Chondrocyte (in vitro differentiated cells): ENCODE results near the gene NFIA. TPM values are rescaled to one million over a fixed set of nuclear protein-coding genes. Genes with fewer than 3 reads are reported as not detected.
"Not testable (repeated sequence)": the region's sequence is repeated elsewhere in the genome, so short reads cannot be mapped to it uniquely, and the experiment has no call there.

ENCODE experiments used
- DNase-seq: peaks from one replicate; pipeline ENCODE4 v3.0.0; 2021; ENCODE audit warnings: mixed read lengths, low spot score
- H3K27ac Mint-ChIP-seq: one replicate; pipeline ENCODE4 v1.8.0; 2021; ENCODE audit warnings: mild to moderate bottlenecking, moderate library complexity, mixed read lengths; ENCODE audit not compliant: unreplicated experiment
- H3K27me3 Mint-ChIP-seq: 2 replicates; pipeline ENCODE4 v1.8.0; 2021; ENCODE audit warnings: low read depth, mixed read lengths
- H3K36me3 Mint-ChIP-seq: 2 replicates; pipeline ENCODE4 v1.8.0; 2021; ENCODE audit warnings: low read depth, mixed read lengths
- H3K4me1 Mint-ChIP-seq: 2 replicates; pipeline ENCODE4 v1.8.0; 2021; ENCODE audit warnings: low read depth, mild to moderate bottlenecking, mixed read lengths
- H3K4me3 Mint-ChIP-seq: one replicate; pipeline ENCODE4 v1.8.0; 2021; ENCODE audit warnings: mild to moderate bottlenecking, moderate library complexity, mixed read lengths; ENCODE audit not compliant: unreplicated experiment
- H3K9me3 Mint-ChIP-seq: 2 replicates; pipeline ENCODE4 v1.8.0; 2021; ENCODE audit warnings: low read depth, mixed read lengths
- CTCF ChIP-seq: fragments of 200-600 bp; sonication (generic); IDR thresholded peaks from 2 replicates; pipeline ENCODE4 v1.5.0; 2021; ENCODE audit warnings: antibody characterized with exemption, mild to moderate bottlenecking, moderate library complexity
- total RNA-seq: library from RNA; stranded (reverse); gene quantifications from 3 replicates; pipeline ENCODE4 v1.2.1, GENCODE V29; 2021

Gene NFIA
- total RNA-seq, 1 donor from 2014 or later: 43.0 TPM

- H3K4me1 Mint-ChIP-seq: peaks cover 1% of the 10 kb centered on the region
- H3K4me3 Mint-ChIP-seq: no peak overlapping the region
- peaks cover 2% of the 10 kb centered on the region for H3K36me3 Mint-ChIP-seq
- no peak for TF ChIP-seq CTCF
- no peaks in the 10 kb centered on the region for H3K9me3 Mint-ChIP-seq
- H3K27me3 Mint-ChIP-seq: no peaks in the 10 kb centered on the region
- H3K27ac Mint-ChIP-seq: no peak overlapping the region
- no peak for DNase-seq
Measured at GRCh38 chr1:61462628-61463027, 380.3 kb downstream of the NFIA start.

GRCh38 chr1:61463220-61463619 lies 380.9 kb downstream of the NFIA start:
- Mint-ChIP-seq H3K27ac (no peak overlapping the region), H3K9me3 (no peaks in the 10 kb centered on the region), H3K36me3 (peaks cover 2% of the 10 kb centered on the region), H3K27me3 (no peaks in the 10 kb centered on the region), H3K4me1 (no peaks in the 10 kb centered on the region), H3K4me3 (no peak overlapping the region)
- no peak for DNase-seq
- TF ChIP-seq CTCF: no peak

GRCh38 chr1:61467836-61468235 lies 385.5 kb downstream of the NFIA start:
- not testable (repeated sequence) for H3K4me1 Mint-ChIP-seq, H3K36me3 Mint-ChIP-seq, H3K27ac Mint-ChIP-seq, H3K4me3 Mint-ChIP-seq, DNase-seq, H3K9me3 Mint-ChIP-seq, H3K27me3 Mint-ChIP-seq

- H3K9me3 Mint-ChIP-seq: peaks cover 2% of the 10 kb centered on the region
- no peaks in the 10 kb centered on the region for H3K36me3 Mint-ChIP-seq
- no peaks in the 10 kb centered on the region for H3K4me1 Mint-ChIP-seq
- H3K27me3 Mint-ChIP-seq: no peaks in the 10 kb centered on the region
- no peak for DNase-seq
- no peak overlapping the region for H3K4me3 Mint-ChIP-seq
- TF ChIP-seq CTCF: no peak
- no peak overlapping the region for H3K27ac Mint-ChIP-seq
Measured at GRCh38 chr1:61469365-61469764, 387.0 kb downstream of the NFIA start.

- H3K27me3 Mint-ChIP-seq: no peaks in the 10 kb centered on the region
- no peaks in the 10 kb centered on the region for H3K4me1 Mint-ChIP-seq
- no peaks in the 10 kb centered on the region for H3K36me3 Mint-ChIP-seq
- TF ChIP-seq CTCF: no peak
- H3K9me3 Mint-ChIP-seq: peaks cover 2% of the 10 kb centered on the region
- H3K27ac Mint-ChIP-seq: no peak overlapping the region
- DNase-seq: no peak
- H3K4me3 Mint-ChIP-seq: no peak overlapping the region
Measured at GRCh38 chr1:61472876-61473275, 390.5 kb downstream of the NFIA start.

- TF ChIP-seq CTCF: no peak
- Mint-ChIP-seq H3K4me3 (no peak overlapping the region), H3K36me3 (no peaks in the 10 kb centered on the region), H3K27ac (no peak overlapping the region), H3K27me3 (no peaks in the 10 kb centered on the region), H3K9me3 (peaks cover 2% of the 10 kb centered on the region), H3K4me1 (no peaks in the 10 kb centered on the region)
- DNase-seq: no peak
Measured at GRCh38 chr1:61474269-61474817, 392.0 kb downstream of the NFIA start.
